Upper lobe of left lung (tissue), 4 donors: ENCODE results near the gene PDZK1IP1.
"Not testable (repeated sequence)": the region's sequence is repeated elsewhere in the genome, so short reads cannot be mapped to it uniquely, and the experiment has no call there.

Experiments
- CTCF ChIP-seq, 6 experiments: fragments of 450-650 bp in 4 of 6; fragments of 200-600 bp in 2 of 6; sonication (generic) in 2 of 6; IDR thresholded peaks; one replicate each; pipeline ENCODE4 v1.5.1; 2016 to 2019; ENCODE audit warnings: antibody characterized with exemption in 6 of 6
- POLR2A ChIP-seq, 4 donors: fragments of 450-650 bp; IDR thresholded peaks; one replicate each; pipeline ENCODE4 v1.5.1; 2016 to 2017; ENCODE audit warnings: antibody characterized with exemption in 4 of 4, mild to moderate bottlenecking in 2 of 4
- POLR2AphosphoS5 ChIP-seq, 2 donors: sonication (generic); formaldehyde crosslinking; IDR thresholded peaks; one replicate each; pipeline ENCODE4 v1.5.1; 2017; ENCODE audit warnings: antibody characterized with exemption in 2 of 2

- not testable (repeated sequence) for TF ChIP-seq CTCF, POLR2AphosphoS5, POLR2A (IDR thresholded peaks at IDR 0.05)
These were observed 40.7 kb downstream of the PDZK1IP1 start for GRCh38 chr1:47149162-47149561.
